HepG2 (cell line): ENCODE results near the gene MFN2. TPM values are rescaled to one million over a fixed set of nuclear protein-coding genes. Genes with fewer than 3 reads are reported as not detected.

ENCODE experiments used
- DR1 ChIP-seq: sonication (generic); formaldehyde crosslinking; IDR thresholded peaks from 2 replicates; pipeline ENCODE4 v1.8.0; 2021; ENCODE audit warnings: mild to moderate bottlenecking, missing genetic modification reagents, inconsistent platforms
- FIP1L1 ChIP-seq: fragments of 200-400 bp; formaldehyde crosslinking; IDR thresholded peaks from 2 replicates; pipeline ENCODE4 v1.6.1; 2018; ENCODE audit warnings: low read depth, mild to moderate bottlenecking, low read length, moderate library complexity, borderline replicate concordance; ENCODE audit not compliant: insufficient read depth
- FOSL1 ChIP-seq: sonication (generic); formaldehyde crosslinking; IDR thresholded peaks from 2 replicates; pipeline ENCODE4 v1.9.0; 2021; ENCODE audit warnings: missing genetic modification reagents, borderline replicate concordance
- KLF9 ChIP-seq: IDR thresholded peaks from 2 replicates; pipeline ENCODE4 v1.6.1; 2016; ENCODE audit warnings: low read depth
- MBD4 ChIP-seq: IDR thresholded peaks from 2 replicates; pipeline ENCODE4 v1.6.1; 2012; ENCODE audit warnings: low read length, inconsistent platforms, borderline replicate concordance
- MXD3 ChIP-seq: IDR thresholded peaks from 2 replicates; pipeline ENCODE4 v1.6.1; 2016; ENCODE audit warnings: mild to moderate bottlenecking, missing biosample characterization, missing genetic modification reagents
- NFKB2 ChIP-seq: sonication (generic); formaldehyde crosslinking; IDR thresholded peaks from 2 replicates; pipeline ENCODE4 v1.4.0; 2020; ENCODE audit warnings: missing genetic modification reagents, borderline replicate concordance
- NR1H2 ChIP-seq: sonication (generic); formaldehyde crosslinking; IDR thresholded peaks from 2 replicates; pipeline ENCODE4 v1.8.1; 2022; ENCODE audit warnings: low read depth, missing genetic modification reagents, borderline replicate concordance
- PHB2 ChIP-seq: fragments of 450-650 bp; IDR thresholded peaks from 2 replicates; pipeline ENCODE4 v1.6.1; 2018; ENCODE audit not compliant: partially characterized antibody
- SKI ChIP-seq: fragments of 450-650 bp; IDR thresholded peaks from one replicate; pipeline ENCODE4 v1.6.1; 2018; ENCODE audit warnings: mild to moderate bottlenecking; ENCODE audit not compliant: partially characterized antibody
- SOX13 ChIP-seq, 3 experiments: fragments of 450-650 bp in 1 of 3; sonication (generic) in 1 of 3; formaldehyde crosslinking in 1 of 3; IDR thresholded peaks in 2 of 3; conservative IDR thresholded peaks in 1 of 3; 2 replicates each; pipeline versions ENCODE4 v1.5.0 to v1.6.1; 2016 to 2020; ENCODE audit warnings: antibody characterized with exemption in 1 of 3, mild to moderate bottlenecking in 1 of 3, missing compliant biosample characterization in 1 of 3, missing genetic modification reagents in 1 of 3, moderate library complexity in 1 of 3
- TBL1XR1 ChIP-seq: fragments of 150-350 bp; IDR thresholded peaks from 2 replicates; pipeline ENCODE4 v1.6.1; 2014; ENCODE audit warnings: borderline replicate concordance, low read length; ENCODE audit not compliant: partially characterized antibody
- XBP1 ChIP-seq: sonication (generic); formaldehyde crosslinking; IDR thresholded peaks from 2 replicates; pipeline ENCODE4 v1.5.0; 2020; ENCODE audit warnings: missing genetic modification reagents
- ZBTB3 ChIP-seq: sonication (generic); formaldehyde crosslinking; IDR thresholded peaks from 2 replicates; pipeline ENCODE4 v1.4.0; 2020; ENCODE audit warnings: low read depth, mild to moderate bottlenecking, moderate library complexity, missing genetic modification reagents, borderline replicate concordance
- ZFP36L1 ChIP-seq: sonication (generic); formaldehyde crosslinking; IDR thresholded peaks from 2 replicates; pipeline ENCODE4 v1.8.0; 2022; ENCODE audit warnings: mild to moderate bottlenecking, missing genetic modification reagents, moderate library complexity
- ZNF136 ChIP-seq: sonication (generic); formaldehyde crosslinking; IDR thresholded peaks from 2 replicates; pipeline ENCODE4 v1.8.1; 2022; ENCODE audit warnings: low read depth, mild to moderate bottlenecking, moderate library complexity, missing genetic modification reagents
- ZNF143 ChIP-seq: sonication (generic); formaldehyde crosslinking; IDR thresholded peaks from 2 replicates; pipeline ENCODE4 v1.4.0; 2020; ENCODE audit warnings: missing genetic modification reagents
- ZNF18 ChIP-seq: sonication (generic); formaldehyde crosslinking; IDR thresholded peaks from 2 replicates; pipeline ENCODE4 v1.8.0; 2022; ENCODE audit warnings: mild to moderate bottlenecking, missing genetic modification reagents; ENCODE audit not compliant: insufficient replicate concordance
- ZNF333 ChIP-seq: sonication (generic); formaldehyde crosslinking; IDR thresholded peaks from 2 replicates; pipeline ENCODE4 v1.4.0; 2020; ENCODE audit warnings: mild to moderate bottlenecking, missing genetic modification reagents, borderline replicate concordance
- ZNF430 ChIP-seq: sonication (generic); formaldehyde crosslinking; IDR thresholded peaks from 2 replicates; pipeline ENCODE4 v1.9.0; 2021; ENCODE audit warnings: mild to moderate bottlenecking, missing genetic modification reagents
- ZNF446 ChIP-seq: sonication (generic); formaldehyde crosslinking; IDR thresholded peaks from 2 replicates; pipeline ENCODE4 v1.5.0; 2020; ENCODE audit warnings: mild to moderate bottlenecking, missing genetic modification reagents
- ZNF7 ChIP-seq: IDR thresholded peaks from 2 replicates; pipeline ENCODE4 v1.6.1; 2016; ENCODE audit warnings: missing biosample characterization, missing genetic modification reagents
- ZSCAN21 ChIP-seq: sonication (generic); formaldehyde crosslinking; IDR thresholded peaks from 2 replicates; pipeline ENCODE4 v1.8.0; 2022; ENCODE audit warnings: mild to moderate bottlenecking, missing genetic modification reagents, moderate library complexity, borderline replicate concordance
- polyA plus RNA-seq, 8 experiments: library from polyadenylated mRNA; depleted of rRNA in 3 of 8; stranded (reverse) in 7 of 8; unstranded in 1 of 8; fragments of >200 nt; fragmentation: Illumina TruSeq in 4 of 8; extraction: Trizol in 4 of 8; gene quantifications; 2 replicates each; pipeline versions ENCODE4 v1.2.1 to v1.2.3, GENCODE V29; 2011 to 2016; ENCODE audit warnings: low read depth in 4 of 8, missing spikeins in 1 of 8, mixed read lengths in 1 of 8; ENCODE audit not compliant: insufficient read depth in 1 of 8
- total RNA-seq, 5 experiments: library from RNA; depleted of rRNA; stranded (reverse); fragments of >200 nt; fragmentation: Illumina TruSeq; extraction: Trizol; gene quantifications; 2 replicates each; pipeline ENCODE4 v1.2.3, GENCODE V29; 2016; ENCODE audit warnings: low read depth in 1 of 5
- TF ChIP-seq, protein P1 (sequence below): IDR thresholded peaks from 2 replicates; pipeline ENCODE4 v1.4.0; 2020; ENCODE audit warnings: mild to moderate bottlenecking, missing genetic modification reagents

Gene MFN2
- total and polyA plus RNA-seq, 2 of the 13 experiments (the other 11 are each of a cell fraction or from before 2014, with no cell fraction given), result 38.7 to 60.9 TPM

DNA sequence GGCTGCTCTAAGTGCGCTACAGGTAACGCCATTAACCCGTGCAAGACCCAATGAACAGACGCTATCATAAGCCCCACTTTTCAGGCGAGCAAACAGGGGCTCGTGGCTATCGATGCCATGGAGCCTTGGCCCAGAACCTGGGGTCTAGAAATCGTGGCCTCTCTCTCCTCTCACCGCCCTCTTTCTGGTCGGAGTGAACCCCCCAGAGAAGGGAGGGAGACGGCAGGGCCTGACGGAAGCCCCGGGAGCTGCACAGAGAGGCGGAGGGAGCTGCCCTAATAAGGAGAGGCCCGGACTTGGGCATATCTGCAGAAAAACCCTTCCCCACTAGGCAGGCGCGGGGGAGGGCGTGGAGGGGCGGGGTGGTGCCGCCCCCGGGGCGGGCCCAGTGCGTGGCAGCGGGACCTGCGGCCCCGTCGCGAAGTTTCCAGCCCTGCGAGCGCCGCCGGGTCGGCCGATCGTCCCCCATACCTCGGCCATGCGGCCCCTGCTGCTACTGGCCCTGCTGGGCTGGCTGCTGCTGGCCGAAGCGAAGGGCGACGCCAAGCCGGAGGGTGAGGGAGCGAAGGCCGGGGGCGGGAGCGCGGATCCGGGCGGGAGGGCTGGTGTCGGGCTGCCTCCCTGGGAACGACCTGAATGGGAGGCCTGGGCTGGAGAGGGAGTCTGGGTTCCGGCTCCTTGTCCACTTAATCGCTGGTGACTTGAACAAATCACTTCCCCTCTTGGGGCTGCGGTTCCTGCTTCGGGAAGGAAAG lies 45.8 kb upstream of the MFN2 start, which contains the start of gene PLOD1 (continued):
- TF ChIP-seq DR1 (CRISPR knock-in tag) (no peak), ZNF18 (CRISPR knock-in tag) (peak; percentile 62), ZSCAN21 (CRISPR knock-in tag) (peak; percentile 85; the same call in 1 of the 2 replicates), ZBTB3 (no peak), ZNF143 (peak; percentile 28; the same call in 1 of the 2 replicates), ZNF430 (CRISPR knock-in tag) (peak; percentile 85; the same call in 1 of the 2 replicates), NR1H2 (CRISPR knock-in tag) (no peak), FIP1L1 (no peak), MXD3 (CRISPR knock-in tag) (peak; percentile 94), PHB2 (no peak), TBL1XR1 (no peak), ZNF446 (CRISPR knock-in tag) (no peak), XBP1 (CRISPR knock-in tag) (no peak), SOX13 (IDR thresholded peaks at IDR 0.05) (no peak), SOX13 (CRISPR knock-in tag; conservative IDR thresholded peaks at IDR 0.05 in 1 of 2, IDR thresholded peaks at IDR 0.05 in 1 of 2) (peak in 1 of 2 experiments; percentile 38; a peak in 2 of 4 replicates), SKI (no peak), ZNF333 (CRISPR knock-in tag) (no peak), MBD4 (no peak), NFKB2 (CRISPR knock-in tag) (peak; percentile 88; the same call in 1 of the 2 replicates), ZNF7 (CRISPR knock-in tag) (0 out of 2 replicates have a peak, but pooled peaks have one; percentile 28), ZFP36L1 (CRISPR knock-in tag) (no peak; the same call in 1 of the 2 replicates), KLF9 (CRISPR knock-in tag) (peak; percentile 57; the same call in 1 of the 2 replicates), FOSL1 (no peak), ZNF136 (CRISPR knock-in tag) (0 out of 2 replicates have a peak, but pooled peaks have one; percentile 31)
- TF ChIP-seq, protein P1, sequence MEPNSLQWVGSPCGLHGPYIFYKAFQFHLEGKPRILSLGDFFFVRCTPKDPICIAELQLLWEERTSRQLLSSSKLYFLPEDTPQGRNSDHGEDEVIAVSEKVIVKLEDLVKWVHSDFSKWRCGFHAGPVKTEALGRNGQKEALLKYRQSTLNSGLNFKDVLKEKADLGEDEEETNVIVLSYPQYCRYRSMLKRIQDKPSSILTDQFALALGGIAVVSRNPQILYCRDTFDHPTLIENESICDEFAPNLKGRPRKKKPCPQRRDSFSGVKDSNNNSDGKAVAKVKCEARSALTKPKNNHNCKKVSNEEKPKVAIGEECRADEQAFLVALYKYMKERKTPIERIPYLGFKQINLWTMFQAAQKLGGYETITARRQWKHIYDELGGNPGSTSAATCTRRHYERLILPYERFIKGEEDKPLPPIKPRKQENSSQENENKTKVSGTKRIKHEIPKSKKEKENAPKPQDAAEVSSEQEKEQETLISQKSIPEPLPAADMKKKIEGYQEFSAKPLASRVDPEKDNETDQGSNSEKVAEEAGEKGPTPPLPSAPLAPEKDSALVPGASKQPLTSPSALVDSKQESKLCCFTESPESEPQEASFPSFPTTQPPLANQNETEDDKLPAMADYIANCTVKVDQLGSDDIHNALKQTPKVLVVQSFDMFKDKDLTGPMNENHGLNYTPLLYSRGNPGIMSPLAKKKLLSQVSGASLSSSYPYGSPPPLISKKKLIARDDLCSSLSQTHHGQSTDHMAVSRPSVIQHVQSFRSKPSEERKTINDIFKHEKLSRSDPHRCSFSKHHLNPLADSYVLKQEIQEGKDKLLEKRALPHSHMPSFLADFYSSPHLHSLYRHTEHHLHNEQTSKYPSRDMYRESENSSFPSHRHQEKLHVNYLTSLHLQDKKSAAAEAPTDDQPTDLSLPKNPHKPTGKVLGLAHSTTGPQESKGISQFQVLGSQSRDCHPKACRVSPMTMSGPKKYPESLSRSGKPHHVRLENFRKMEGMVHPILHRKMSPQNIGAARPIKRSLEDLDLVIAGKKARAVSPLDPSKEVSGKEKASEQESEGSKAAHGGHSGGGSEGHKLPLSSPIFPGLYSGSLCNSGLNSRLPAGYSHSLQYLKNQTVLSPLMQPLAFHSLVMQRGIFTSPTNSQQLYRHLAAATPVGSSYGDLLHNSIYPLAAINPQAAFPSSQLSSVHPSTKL (CRISPR knock-in tag), result peak; percentile 69; the same call in 1 of the 2 replicates
